Eye (tissue), 1 donor: ENCODE data around the gene CCDC178.
"Not testable (repeated sequence)": the region's sequence is repeated elsewhere in the genome, so short reads cannot be mapped to it uniquely, and the experiment has no call there.

Source experiments
- DNase-seq: peaks from one replicate; pipeline ENCODE4 v3.0.0-alpha.2; 2015

CCDC178 gene

DNA sequence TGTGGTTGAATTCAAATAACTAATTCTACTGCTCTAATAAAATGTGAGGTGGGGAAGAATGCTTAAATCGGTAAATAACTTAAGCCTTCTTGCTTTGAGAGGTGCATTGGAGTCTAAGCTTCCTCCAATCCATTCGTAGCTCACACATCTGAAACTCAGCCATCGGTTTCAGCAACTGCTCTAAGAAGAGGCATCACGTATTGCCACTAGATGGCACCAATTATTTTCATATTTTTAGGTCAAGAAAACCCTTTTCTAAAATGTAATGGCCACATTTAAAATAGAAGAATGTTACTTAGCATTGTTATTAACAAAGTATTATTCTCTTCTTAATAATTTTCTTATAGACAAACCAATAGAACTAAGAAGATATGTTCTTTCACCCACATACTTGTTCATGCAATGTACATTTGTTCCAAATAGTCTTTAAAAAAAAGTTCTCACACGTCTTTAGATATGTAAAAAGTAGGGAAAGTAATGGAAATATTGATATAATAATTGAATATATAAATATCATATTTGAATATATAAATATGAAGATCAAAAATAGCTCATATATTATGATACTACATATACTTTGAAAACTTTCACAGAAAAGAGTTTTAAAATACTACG lies 229.8 kb downstream of the CCDC178 start:
- peak; percentile 65 for DNase-seq

DNA sequence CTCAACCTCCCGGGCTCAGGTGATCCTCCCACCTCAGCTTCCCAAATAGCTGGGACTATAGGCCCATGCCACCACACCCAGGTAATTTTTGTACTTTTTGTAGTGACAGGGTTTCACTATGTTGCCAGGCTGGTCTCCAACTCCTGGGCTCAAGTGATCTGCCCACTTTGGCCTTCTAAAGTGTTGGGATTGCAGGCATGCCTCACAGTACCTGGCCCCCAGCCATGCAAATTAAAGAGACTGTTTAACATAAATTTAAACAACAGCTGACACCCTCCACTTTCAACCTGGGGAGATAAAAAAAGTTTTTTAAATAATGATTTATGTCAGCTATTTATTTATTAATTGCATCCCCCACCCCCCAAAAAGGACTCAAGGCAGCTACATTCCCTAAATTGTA lies 234.7 kb downstream of the CCDC178 start:
- no peak for DNase-seq

DNA sequence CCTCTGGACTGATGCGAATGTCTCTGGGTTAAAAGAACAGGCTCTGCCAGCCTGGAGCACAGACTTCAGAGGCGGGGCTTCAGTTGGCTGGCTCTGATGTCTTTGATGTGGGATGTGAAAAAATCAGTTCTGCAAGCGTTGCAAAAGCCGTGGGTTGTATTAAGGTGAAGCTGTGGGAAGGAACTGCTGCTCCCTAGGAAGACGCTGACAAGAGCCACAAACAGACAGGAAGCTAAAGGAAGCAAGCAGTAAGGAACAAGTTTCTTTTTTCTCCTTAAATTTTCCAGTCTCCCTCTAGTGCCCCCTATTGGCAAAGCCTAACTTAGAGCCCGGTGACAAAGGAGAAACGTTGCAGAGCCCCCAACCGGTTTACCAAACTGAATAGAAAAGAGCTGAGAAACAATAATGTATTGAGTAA lies 239.0 kb downstream of the CCDC178 start:
- peak; percentile 79 for DNase-seq

GRCh38 chr18:33195795-33196194 lies 244.7 kb downstream of the CCDC178 start:
- no peak for DNase-seq

DNA sequence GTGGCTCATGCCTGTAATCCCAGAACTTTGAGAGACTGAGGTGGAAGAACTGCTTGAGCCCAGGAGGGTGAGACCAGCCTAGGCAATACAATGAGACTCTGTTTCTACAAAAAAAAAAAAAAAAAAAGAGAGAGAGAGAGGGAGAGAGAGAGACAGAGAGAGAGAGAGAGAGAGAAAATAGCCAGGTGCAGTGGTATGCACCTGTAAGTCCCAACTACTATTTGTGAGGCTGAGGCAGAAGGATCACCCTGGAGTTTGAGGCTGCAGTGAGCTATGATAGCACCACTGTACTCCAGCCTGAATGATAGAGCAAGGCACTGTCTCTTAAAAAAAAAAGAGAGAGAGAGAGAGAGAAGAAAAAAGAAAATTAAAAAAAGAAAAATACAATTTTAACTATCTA lies 245.7 kb downstream of the CCDC178 start:
- DNase-seq = no peak

DNA sequence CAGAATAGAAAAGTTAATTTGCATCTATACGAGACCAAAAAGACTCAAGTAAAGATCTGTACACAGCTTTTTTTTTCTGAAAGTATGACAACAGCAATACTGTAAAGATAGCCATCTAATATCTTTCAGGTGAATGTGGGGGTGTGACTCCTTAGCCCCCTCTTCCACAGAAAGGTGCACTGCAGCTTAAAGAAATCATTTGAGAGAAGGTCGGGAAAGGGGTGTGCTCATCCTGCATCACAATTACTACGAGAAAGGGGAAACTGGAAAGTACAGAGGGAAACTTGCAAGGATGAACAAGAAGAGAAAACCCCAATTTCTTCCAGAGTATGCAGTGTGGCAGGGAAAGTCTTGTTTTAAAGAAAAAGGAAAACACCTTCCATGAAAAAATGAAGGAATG lies 255.6 kb downstream of the CCDC178 start:
- no peak for DNase-seq

DNA sequence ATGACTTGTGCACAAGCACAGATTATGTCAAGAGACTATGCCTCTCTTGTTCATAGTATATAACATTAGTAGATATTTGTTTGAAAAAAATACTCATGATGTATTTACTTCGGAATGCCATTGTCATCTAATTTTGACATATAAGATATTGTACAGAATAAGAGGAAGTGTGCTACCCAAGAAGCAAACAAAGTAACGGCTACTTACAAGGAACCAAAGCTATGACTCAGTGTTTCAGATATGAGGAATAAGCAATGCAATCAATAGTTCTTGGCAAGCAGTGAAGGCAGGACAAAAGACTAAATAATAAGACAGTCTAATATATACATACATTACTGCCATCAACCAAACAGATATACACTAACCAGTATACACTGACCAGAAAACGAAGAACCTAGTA lies 256.3 kb downstream of the CCDC178 start:
- DNase-seq = no peak

GRCh38 chr18:33183136-33183535 lies 257.4 kb downstream of the CCDC178 start:
- peak; percentile 52 for DNase-seq

DNA sequence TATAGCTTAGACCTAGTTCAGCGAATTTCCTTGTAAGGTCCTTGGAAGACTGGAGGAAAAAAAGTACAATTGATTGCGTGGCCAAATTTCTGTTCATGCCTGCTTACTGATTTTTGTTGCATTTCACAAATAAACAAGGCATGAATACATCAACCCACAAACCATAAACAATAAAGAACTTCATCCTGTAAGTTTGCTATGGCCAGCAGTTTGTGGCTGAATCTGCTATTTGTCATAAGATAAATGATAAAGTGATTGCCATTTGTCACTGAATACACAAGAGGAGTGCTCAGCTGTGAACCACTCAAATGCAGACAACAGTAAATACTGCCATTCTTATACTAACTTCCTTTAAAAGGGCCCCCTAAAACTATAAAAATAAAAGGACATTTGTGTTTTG lies 259.5 kb downstream of the CCDC178 start:
- DNase-seq = no peak

DNA sequence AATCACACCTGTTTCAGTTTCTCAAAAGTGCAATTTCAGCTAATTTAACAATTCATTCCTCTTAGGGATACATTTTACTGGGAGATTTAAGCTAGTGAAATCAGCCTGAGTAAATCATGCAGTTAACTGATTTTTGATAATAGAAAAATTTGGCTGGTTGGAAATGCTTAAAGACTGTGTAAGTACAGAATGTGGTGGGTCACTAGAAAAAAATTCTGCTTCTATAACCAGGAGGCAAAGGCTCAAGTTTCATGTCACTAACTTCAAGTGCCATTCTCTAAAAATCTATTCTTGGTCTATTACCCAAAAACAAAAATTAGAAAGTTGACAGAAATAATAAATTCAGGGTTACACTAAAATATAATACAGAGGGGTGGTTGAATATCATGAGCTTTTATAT lies 271.3 kb downstream of the CCDC178 start:
- no peak for DNase-seq

GRCh38 chr18:33164121-33164520 lies 276.4 kb downstream of the CCDC178 start:
- not testable (repeated sequence) for DNase-seq

- no peak for DNase-seq
Observed at GRCh38 chr18:33161131-33161530, 279.4 kb downstream of the CCDC178 start.

DNA sequence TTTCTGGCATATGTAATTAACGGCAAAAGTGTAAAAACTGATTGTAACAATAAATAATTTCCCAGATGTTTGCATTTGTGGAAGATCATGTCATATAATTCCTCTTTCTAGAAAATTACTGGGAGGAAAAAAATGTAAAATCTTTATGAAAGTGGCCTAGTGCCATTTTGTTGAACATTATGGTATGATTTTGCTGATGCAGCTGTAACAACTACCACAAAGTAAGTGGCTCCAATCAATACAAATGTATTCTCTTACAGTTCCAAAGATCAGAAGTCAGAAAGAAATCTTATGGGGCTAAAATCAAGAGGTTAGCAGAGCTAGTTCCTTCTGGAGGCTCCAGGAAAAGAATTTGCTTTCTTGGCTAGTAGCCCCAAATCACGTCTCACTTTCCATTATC lies 281.4 kb downstream of the CCDC178 start:
- DNase-seq = no peak

DNA sequence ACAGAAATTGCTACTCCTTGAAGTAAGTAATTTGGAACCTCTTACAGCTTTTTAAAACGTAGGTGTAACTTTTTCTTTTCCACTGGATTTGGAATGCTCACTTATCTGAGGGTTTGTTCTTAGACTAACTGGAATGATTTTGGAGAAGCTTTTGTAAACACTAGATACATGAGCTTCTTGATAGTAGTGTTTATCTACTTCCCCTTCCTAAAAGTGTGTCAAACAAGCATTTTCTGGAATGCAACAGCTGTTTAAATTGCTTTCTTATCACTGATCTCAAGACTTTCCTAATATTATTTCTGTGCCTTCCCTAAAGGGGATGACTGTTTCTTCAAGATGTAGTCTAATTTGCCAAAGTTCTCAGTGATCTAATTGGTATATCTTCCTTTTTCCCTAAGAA lies 282.6 kb downstream of the CCDC178 start:
- DNase-seq = no peak

GRCh38 chr18:33156906-33157470 lies 283.5 kb downstream of the CCDC178 start:
- no peak for DNase-seq

- DNase-seq = no peak
Observed at GRCh38 chr18:33154049-33154448, 286.5 kb downstream of the CCDC178 start.

DNA sequence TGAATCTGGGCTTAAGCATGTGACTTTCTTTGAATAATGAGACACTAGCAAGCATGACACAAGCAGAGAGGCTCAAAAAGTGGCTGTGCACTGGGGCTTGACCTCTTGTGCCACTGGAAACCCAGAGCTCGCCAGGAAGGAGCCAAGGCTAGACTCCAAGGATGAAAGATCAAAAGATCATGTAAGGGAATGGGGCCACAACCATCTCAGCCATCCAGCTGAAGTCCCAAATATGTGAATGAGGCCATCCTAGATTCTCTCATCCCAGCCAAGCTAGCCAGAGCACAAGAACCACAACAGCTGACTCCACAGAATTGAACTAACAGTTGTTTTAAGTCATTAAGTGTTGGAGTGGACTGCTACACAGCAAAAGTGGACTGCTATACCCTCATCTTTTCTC lies 288.1 kb downstream of the CCDC178 start:
- no peak for DNase-seq

DNA sequence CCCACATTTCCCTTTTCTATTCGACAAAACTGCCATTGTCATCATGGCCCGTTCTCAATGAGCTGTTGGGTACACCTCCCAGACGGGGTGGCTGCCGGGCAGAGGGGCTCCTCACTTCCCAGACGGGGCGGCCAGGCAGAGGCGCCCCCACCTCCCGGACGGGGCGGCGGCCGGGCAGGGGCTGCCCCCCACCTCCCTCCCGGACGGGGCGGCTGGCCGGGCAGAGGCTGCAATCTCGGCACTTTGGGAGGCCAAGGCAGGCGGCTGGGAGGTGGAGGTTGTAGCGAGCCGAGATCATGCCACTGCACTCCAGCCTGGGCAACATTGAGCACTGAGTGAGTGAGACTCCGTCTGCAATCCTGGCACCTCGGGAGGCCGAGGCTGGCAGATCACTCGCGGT lies 292.7 kb downstream of the CCDC178 start:
- DNase-seq = not testable (repeated sequence)

DNA sequence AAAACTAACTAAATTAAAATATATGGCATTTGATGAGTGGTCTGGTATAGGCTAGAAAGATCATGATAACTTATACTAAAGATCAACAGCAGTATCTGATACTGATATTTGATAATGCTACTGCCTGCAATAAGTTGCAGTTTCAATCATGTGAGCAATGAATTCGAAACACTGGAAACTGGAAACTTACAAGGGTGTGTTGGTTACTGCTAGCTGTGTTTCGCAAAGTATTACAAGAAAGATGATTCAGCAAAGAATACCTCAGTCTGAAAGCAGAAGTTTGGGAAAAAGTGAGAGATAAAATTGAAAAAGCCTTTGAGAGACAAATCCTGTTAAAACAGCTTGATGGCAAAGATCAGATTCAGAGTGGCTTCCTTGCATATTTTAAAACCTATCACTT lies 294.5 kb downstream of the CCDC178 start:
- DNase-seq = no peak

DNA sequence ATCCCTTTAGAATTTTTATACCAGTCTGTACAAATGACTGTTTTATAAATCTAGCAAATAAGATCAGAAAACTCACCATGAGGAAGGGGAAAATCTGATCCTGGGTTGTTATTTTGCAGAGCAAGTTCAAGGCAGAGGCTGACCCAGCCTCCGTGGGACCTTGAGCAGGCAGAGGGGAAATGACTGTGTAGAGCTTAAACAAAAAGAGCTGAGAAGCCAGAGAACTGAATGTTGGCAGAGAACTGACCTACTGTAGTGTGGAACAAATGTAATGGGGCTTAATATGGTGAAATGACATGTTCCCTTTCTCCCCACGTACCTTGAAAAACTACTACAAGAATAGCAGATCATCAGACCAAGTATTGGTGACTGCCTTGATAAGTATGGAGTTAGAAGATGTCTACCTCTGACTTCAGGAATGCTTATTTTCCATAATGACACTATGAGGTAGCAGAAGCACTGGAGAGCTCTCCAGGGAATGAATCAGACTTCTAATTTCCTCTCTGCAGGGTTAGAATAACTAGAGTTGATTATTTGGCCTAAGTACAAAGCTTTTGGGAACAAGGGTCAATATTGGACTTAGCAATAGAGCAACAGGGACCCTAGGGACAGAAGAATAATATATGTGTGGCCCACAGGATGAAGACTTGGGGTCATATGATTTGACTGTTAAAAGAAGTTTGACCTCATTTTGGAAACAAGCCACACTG lies 304.4 kb downstream of the CCDC178 start:
- no peak for DNase-seq

- DNase-seq = no peak
Observed at GRCh38 chr18:33132657-33133056, 307.9 kb downstream of the CCDC178 start.

DNA sequence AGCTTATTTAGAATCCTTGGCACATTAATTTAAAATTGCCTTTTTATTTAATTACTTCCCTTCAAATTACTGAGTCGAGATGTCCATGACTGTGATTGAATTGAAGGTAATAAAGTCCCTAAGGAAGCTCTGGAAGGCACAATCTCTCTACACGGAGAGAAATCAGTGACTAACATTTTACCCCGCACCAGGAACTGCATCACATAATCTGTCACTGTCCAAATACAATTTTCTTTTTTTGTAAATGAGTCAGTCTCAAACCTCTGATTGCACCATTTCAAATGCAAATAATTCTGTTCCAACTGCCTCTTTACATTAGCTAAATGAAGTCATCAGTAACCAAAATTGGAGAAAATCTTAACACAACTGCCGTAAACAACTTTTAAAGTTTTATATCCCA lies 311.9 kb downstream of the CCDC178 start:
- DNase-seq = no peak

- DNase-seq = peak; percentile 38
Observed at GRCh38 chr18:33123862-33124518, 316.5 kb downstream of the CCDC178 start.

GRCh38 chr18:33116376-33116775 lies 324.1 kb downstream of the CCDC178 start:
- DNase-seq = no peak
